Naive thymus-derived CD4-positive, alpha-beta T cell (primary cell): ENCODE measurements around the gene RIPPLY1. TPM values are rescaled to one million over a fixed set of nuclear protein-coding genes. Genes with fewer than 3 reads are reported as not detected.

Experiments
- ATAC-seq: fragments of 150-1000 bp; cut with Tn5 transposase; 2 replicates; pipeline ENCODE4 v1.10.0; 2021; ENCODE audit warnings: mild to moderate bottlenecking, moderate library complexity
- CTCF ChIA-PET: fragments of 350-600 bp; sonication (Branson Sonifier 250); formaldehyde crosslinking; loops from one replicate; lab custom pipeline; 2021; ENCODE audit warnings: antibody characterized with exemption; lab: Charles Lee
- POLR2A ChIA-PET: fragments of 350-600 bp; sonication (Branson Sonifier 250); formaldehyde crosslinking; loops from one replicate; lab custom pipeline; 2021; ENCODE audit warnings: antibody characterized with exemption, inconsistent platforms; lab: Charles Lee
- DNase-seq, 9 donors: peaks; one replicate each; pipeline versions ENCODE4 v3.0.0 to v3.0.0-alpha.2; 2020 to 2022; ENCODE audit warnings: mixed read lengths in 1 of 9
- H3K27ac ChIP-seq: one replicate; pipeline ENCODE4 v1.7.0; 2013; ENCODE audit warnings: mild to moderate bottlenecking, low read depth, low read length, moderate library complexity
- H3K27me3 ChIP-seq, 2 donors: one replicate each; pipeline ENCODE4 v1.7.0; 2013; ENCODE audit warnings: low read length in 2 of 2, mild to moderate bottlenecking in 2 of 2, moderate library complexity in 2 of 2; ENCODE audit not compliant: control insufficient read depth in 2 of 2, insufficient read depth in 2 of 2
- H3K36me3 ChIP-seq, 3 experiments: 1 replicate in 2 of 3; 2 replicates in 1 of 3; pipeline ENCODE4 v1.7.0; 2013; ENCODE audit warnings: low read length in 3 of 3, mild to moderate bottlenecking in 3 of 3, moderate library complexity in 1 of 3; ENCODE audit not compliant: insufficient read depth in 3 of 3, control insufficient read depth in 2 of 3
- H3K4me1 ChIP-seq, 2 donors: one replicate each; pipeline ENCODE4 v1.7.0; 2013; ENCODE audit warnings: low read length in 2 of 2, mild to moderate bottlenecking in 2 of 2, moderate library complexity in 1 of 2; ENCODE audit not compliant: control insufficient read depth in 2 of 2, insufficient read depth in 2 of 2
- H3K4me3 ChIP-seq: 2 replicates; pipeline ENCODE4 v1.7.0; 2013; ENCODE audit warnings: mild to moderate bottlenecking, low read length
- H3K9me3 ChIP-seq, 3 experiments: 1 replicate in 2 of 3; 2 replicates in 1 of 3; pipeline ENCODE4 v1.7.0; 2013; ENCODE audit warnings: low read length in 3 of 3; ENCODE audit not compliant: control insufficient read depth in 2 of 3
- H3K27ac Mint-ChIP-seq, 9 donors: one replicate each; pipeline ENCODE4 v1.8.0; 2020 to 2022; ENCODE audit warnings: mixed read lengths in 9 of 9, mild to moderate bottlenecking in 8 of 9, moderate library complexity in 5 of 9, inconsistent platforms in 2 of 9
- H3K27me3 Mint-ChIP-seq, 5 donors: one replicate each; pipeline ENCODE4 v1.8.0; 2021 to 2022; ENCODE audit warnings: mixed read lengths in 5 of 5, mild to moderate bottlenecking in 1 of 5
- H3K36me3 Mint-ChIP-seq, 5 donors: one replicate each; pipeline ENCODE4 v1.8.0; 2020 to 2022; ENCODE audit warnings: mixed read lengths in 5 of 5, mild to moderate bottlenecking in 3 of 5, inconsistent platforms in 1 of 5
- H3K4me1 Mint-ChIP-seq, 7 donors: one replicate each; pipeline ENCODE4 v1.8.0; 2020 to 2022; ENCODE audit warnings: mixed read lengths in 7 of 7, mild to moderate bottlenecking in 3 of 7, inconsistent platforms in 1 of 7
- H3K4me3 Mint-ChIP-seq, 10 donors: one replicate each; pipeline ENCODE4 v1.8.0; 2020 to 2022; ENCODE audit warnings: mild to moderate bottlenecking in 10 of 10, mixed read lengths in 10 of 10, moderate library complexity in 6 of 10, inconsistent platforms in 2 of 10
- H3K9me3 Mint-ChIP-seq, 11 donors: one replicate each; pipeline ENCODE4 v1.8.0; 2020 to 2022; ENCODE audit warnings: mixed read lengths in 11 of 11, mild to moderate bottlenecking in 4 of 11, inconsistent platforms in 1 of 11, moderate library complexity in 1 of 11
- intact Hi-C, 2 donors: fragments of 100-400 bp; cut with micrococcal nuclease; formaldehyde crosslinking; loops; one replicate each; pipeline ENCODE4 v1.15.1; 2023
- polyA plus RNA-seq, 2 donors: library from polyadenylated mRNA; unstranded; fragments of 300-500 nt; fragmentation: Illumina TruSeq; gene quantifications; one replicate each; pipeline ENCODE4 v1.2.3, GENCODE V29; 2021
- total RNA-seq, 6 experiments: library from RNA in 5 of 6; stranded (reverse) in 5 of 6; gene quantifications; 1 replicate in 5 of 6; 2 replicates in 1 of 6; pipeline ENCODE4 v1.2.3 and lab custom pipeline; 2021 to 2026

Gene RIPPLY1
- total and polyA plus RNA-seq, 7 experiments from 2014 or later, result 0.53 TPM; not detected in 6

DNA sequence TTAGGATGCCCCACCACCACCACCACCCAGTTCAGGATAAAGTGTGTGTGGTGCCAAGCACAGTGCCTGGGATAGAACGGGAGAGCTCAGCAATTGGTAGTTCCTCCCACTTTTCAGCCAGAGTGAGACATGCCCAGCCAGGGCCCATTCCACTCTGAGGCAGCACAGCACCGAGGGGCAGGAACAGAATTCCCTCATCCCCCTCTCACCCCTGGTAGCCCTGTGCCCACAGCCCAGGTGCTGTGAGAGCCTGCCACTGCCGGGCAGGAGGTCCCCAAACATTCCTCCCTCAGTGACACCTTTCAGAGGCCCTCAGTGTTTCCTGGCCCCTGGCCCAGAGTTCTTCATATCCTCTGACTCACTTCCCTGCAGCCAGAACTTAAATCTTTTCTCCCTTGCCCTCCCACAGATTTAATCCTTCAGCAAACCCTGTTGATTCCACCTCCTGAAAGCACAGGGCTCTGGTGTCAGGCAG is 8.1 kb downstream of the RIPPLY1 start:
- Histone ChIP-seq H3K9me3 (no peaks in the 10 kb centered on the region), H3K4me1 (no peaks in the 10 kb centered on the region), H3K4me3 (no peak overlapping the region), H3K27me3 (no peaks in the 10 kb centered on the region), H3K27ac (no peak overlapping the region), H3K36me3 (no peaks in the 10 kb centered on the region)
- ATAC-seq, result no peak
- ChIA-PET CTCF (interaction anchor here (1.0 kb wide), 2 partner anchors 62 to 999 kb away, joined by 3 to 5 read pairs; no protein-coding TSS in a partner anchor), POLR2A (no interaction called here)
- Mint-ChIP-seq H3K36me3 (no peaks in the 10 kb centered on the region), H3K4me3 (no peak overlapping the region), H3K4me1 (no peaks in the 10 kb centered on the region), H3K27me3 (peaks cover 0 to 3% (median 0%) of the 10 kb centered on the region in 5 donors), H3K9me3 (no peaks in the 10 kb centered on the region), H3K27ac (no peak overlapping the region)
- intact Hi-C loops, result loop anchor here (1.0 to 10.0 kb wide), 8 partner anchors 58 to 1177 kb away; partner anchors contain the start of gene NCBP2L (in 1 of the 2)
- DNase-seq, result no peak

DNA sequence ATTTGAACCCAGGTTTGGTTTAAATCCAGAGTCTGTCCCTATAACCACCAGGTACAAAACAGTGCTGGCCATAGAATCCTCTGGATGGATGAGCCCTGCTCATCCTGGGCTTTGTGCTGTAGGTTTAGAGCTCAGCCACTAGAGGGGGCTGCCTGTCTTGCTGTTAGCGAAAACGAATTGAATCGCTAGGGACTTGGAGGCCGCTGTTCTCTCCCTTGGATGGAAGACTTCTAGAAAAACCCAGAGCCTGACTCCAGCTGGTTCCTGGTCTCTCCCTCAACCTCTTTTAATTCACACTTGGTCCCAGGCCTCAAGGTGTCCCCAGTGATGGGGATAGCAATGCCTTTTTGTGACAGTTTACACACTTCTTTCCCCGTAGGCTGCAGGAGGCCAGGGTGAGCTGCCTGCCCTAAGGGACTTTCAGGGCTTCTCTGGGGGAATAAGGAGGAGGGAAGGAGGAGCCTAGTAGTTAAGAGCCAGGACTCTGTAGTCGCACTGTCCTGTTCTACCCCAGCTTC is 8.7 kb downstream of the RIPPLY1 start:
- Histone ChIP-seq H3K4me3 (no peak overlapping the region), H3K36me3 (no peaks in the 10 kb centered on the region), H3K27me3 (no peaks in the 10 kb centered on the region), H3K27ac (no peak overlapping the region), H3K9me3 (no peaks in the 10 kb centered on the region), H3K4me1 (no peaks in the 10 kb centered on the region)
- no peak overlapping the region for H3K27ac Mint-ChIP-seq
- ChIA-PET POLR2A (no interaction called here), CTCF (interaction anchor here (0.8 to 1.1 kb wide), 4 partner anchors 56 to 999 kb away, joined by 3 to 5 read pairs (median 4); no protein-coding TSS in a partner anchor)
- DNase-seq (peak; percentile 13 to 57 (median 42)), ATAC-seq (peak; percentile 74)
- no peaks in the 10 kb centered on the region for H3K9me3 Mint-ChIP-seq
- H3K4me3 Mint-ChIP-seq, result no peak overlapping the region
- no peaks in the 10 kb centered on the region for H3K4me1 Mint-ChIP-seq
- no peaks in the 10 kb centered on the region for H3K36me3 Mint-ChIP-seq
- peaks cover 0 to 3% (median 0%) of the 10 kb centered on the region in 5 donors for H3K27me3 Mint-ChIP-seq
- intact Hi-C loops, result loop anchor here (1.0 to 10.0 kb wide), 6 partner anchors 59 to 1000 kb away; partner anchors contain the start of gene NCBP2L (in 1 of the 2)

DNA sequence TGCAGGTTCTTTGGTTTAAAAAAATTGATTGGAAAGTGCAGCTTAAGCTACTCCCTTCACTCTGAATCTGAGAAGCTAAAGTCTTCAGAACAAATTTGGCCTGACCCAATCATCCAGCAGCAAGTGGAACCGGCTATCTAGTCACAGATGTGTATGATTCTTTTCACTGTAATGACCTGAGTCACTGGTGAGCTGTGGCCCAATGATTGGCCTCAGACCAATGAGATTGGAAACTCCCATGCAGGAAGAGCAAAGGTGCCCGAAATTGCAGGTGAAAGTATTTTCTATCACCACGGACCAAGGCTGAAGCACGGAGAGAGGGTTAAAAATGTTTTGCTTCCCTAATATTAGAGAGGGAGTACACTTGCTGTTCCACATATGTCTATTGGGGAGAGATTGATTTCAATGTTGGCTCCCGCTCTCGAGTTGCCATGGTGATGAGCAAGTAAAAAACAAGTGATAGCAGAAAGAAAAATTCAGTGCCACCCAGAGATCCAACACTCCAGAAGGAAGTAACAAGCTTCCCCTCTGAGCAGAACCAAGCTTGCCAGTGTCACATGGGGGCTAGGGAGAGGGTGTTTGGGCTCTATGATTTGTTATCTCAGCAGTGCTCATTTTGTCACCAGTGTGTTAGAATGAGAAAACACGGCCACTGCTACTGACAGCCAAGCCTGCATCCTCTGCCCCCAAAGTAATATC is 11.2 kb downstream of the RIPPLY1 start:
- H3K9me3 Mint-ChIP-seq, result no peaks in the 10 kb centered on the region
- H3K4me1 Mint-ChIP-seq, result no peaks in the 10 kb centered on the region
- no peaks in the 10 kb centered on the region for H3K4me1 ChIP-seq
- ChIA-PET CTCF (no interaction called here), POLR2A (no interaction called here)
- no peaks in the 10 kb centered on the region for H3K9me3 ChIP-seq
- intact Hi-C loops, result loop anchor here in 1 of 2 donors (10.0 kb wide), 2 partner anchors 133 to 433 kb away; no protein-coding TSS in a partner anchor
- DNase-seq (no peak), ATAC-seq (no peak)
- no peaks in the 10 kb centered on the region for H3K36me3 Mint-ChIP-seq
- no peaks in the 10 kb centered on the region for H3K27me3 ChIP-seq
- peaks cover 0 to 9% (median 0%) of the 10 kb centered on the region in 5 donors for H3K27me3 Mint-ChIP-seq
- H3K36me3 ChIP-seq, result no peaks in the 10 kb centered on the region
- H3K27ac Mint-ChIP-seq, result no peak overlapping the region
- H3K4me3 Mint-ChIP-seq, result no peak overlapping the region
- H3K27ac ChIP-seq, result no peak overlapping the region
- no peak overlapping the region for H3K4me3 ChIP-seq

- H3K4me3 ChIP-seq, result no peak overlapping the region
- intact Hi-C loops, result no loop called here
- Mint-ChIP-seq H3K4me3 (no peak overlapping the region), H3K27ac (no peak overlapping the region), H3K9me3 (no peaks in the 10 kb centered on the region), H3K27me3 (peaks cover 0 to 12% (median 0%) of the 10 kb centered on the region in 5 donors), H3K36me3 (no peaks in the 10 kb centered on the region), H3K4me1 (no peaks in the 10 kb centered on the region)
- H3K9me3 ChIP-seq, result no peaks in the 10 kb centered on the region
- H3K36me3 ChIP-seq, result no peaks in the 10 kb centered on the region
- ChIA-PET CTCF (no interaction called here), POLR2A (no interaction called here)
- no peak for DNase-seq
- ATAC-seq, result no peak
- H3K27ac ChIP-seq, result no peak overlapping the region
- H3K27me3 ChIP-seq, result no peaks in the 10 kb centered on the region
- no peaks in the 10 kb centered on the region for H3K4me1 ChIP-seq
Observed at GRCh38 chrX:106889468-106889867, 13.7 kb downstream of the RIPPLY1 start.

GRCh38 chrX:106875151-106875550 is 28.0 kb downstream of the RIPPLY1 start:
- no peak overlapping the region for H3K4me3 ChIP-seq
- ChIA-PET CTCF (interaction anchor here (0.6 to 1.4 kb wide), 3 partner anchors 9 to 127 kb away, joined by 3 to 5 read pairs (median 4); no protein-coding TSS in a partner anchor), POLR2A (no interaction called here)
- H3K36me3 ChIP-seq, result no peaks in the 10 kb centered on the region
- Mint-ChIP-seq H3K27ac (no peak overlapping the region), H3K9me3 (no peaks in the 10 kb centered on the region), H3K4me3 (no peak overlapping the region), H3K27me3 (peaks cover under 1 to 20% (median 13%) of the 10 kb centered on the region in 5 donors), H3K4me1 (no peaks in the 10 kb centered on the region), H3K36me3 (no peaks in the 10 kb centered on the region)
- DNase-seq, result no peak
- no peaks in the 10 kb centered on the region for H3K9me3 ChIP-seq
- H3K27me3 ChIP-seq, result no peaks in the 10 kb centered on the region
- ATAC-seq, result no peak
- H3K4me1 ChIP-seq, result no peaks in the 10 kb centered on the region
- H3K27ac ChIP-seq, result no peak overlapping the region
- intact Hi-C loops, result loop anchor here in 1 of 2 donors (10.0 kb wide), 1 partner anchor 390 kb away; no protein-coding TSS in a partner anchor

DNA sequence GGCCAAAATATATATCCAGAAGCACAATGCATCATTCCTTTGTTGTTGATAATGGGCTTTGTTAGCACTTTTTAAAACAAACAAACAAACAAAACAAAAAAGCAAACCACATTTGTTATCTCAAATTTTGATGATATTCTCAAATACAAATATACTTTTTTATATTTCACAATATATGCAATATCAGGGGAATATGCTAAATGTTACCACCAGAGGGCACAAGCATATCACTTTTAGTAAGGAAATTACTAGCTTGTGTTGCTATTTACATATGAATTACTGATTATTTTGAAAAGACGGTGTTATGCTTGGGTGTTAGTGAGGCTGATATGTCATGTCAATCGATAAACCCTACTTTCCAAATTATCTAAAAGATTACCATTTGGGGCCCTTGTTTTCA is 29.1 kb downstream of the RIPPLY1 start:
- no peaks in the 10 kb centered on the region for H3K9me3 ChIP-seq
- Mint-ChIP-seq H3K36me3 (no peaks in the 10 kb centered on the region), H3K27me3 (peaks cover 0 to 9% (median 3%) of the 10 kb centered on the region in 5 donors), H3K27ac (no peak overlapping the region), H3K4me1 (no peaks in the 10 kb centered on the region), H3K4me3 (no peak overlapping the region), H3K9me3 (no peaks in the 10 kb centered on the region)
- H3K27me3 ChIP-seq, result no peaks in the 10 kb centered on the region
- ChIA-PET CTCF (interaction anchor here (0.5 to 1.0 kb wide), 4 partner anchors 24 to 922 kb away, joined by 3 to 5 read pairs (median 4); partner anchors contain the start of gene NCBP2L), POLR2A (no interaction called here)
- H3K36me3 ChIP-seq, result no peaks in the 10 kb centered on the region
- peak in 4 of 9 donors; percentile 14 to 22 (median 21) for DNase-seq
- intact Hi-C loops, result loop anchor here (1.0 to 10.0 kb wide), 4 partner anchors 389 to 1198 kb away; no protein-coding TSS in a partner anchor
- no peak for ATAC-seq
- no peak overlapping the region for H3K4me3 ChIP-seq
- H3K27ac ChIP-seq, result no peak overlapping the region
- H3K4me1 ChIP-seq, result no peaks in the 10 kb centered on the region
